ENCODE data around the gene EIF1AX. TPM values are rescaled to one million over a fixed set of nuclear protein-coding genes. Genes with fewer than 3 reads are reported as not detected.

EIF1AX gene
- total and polyA plus RNA-seq, 3 donors from 2014 or later = 26.9 to 53.1 (median 27.6) TPM

DNA sequence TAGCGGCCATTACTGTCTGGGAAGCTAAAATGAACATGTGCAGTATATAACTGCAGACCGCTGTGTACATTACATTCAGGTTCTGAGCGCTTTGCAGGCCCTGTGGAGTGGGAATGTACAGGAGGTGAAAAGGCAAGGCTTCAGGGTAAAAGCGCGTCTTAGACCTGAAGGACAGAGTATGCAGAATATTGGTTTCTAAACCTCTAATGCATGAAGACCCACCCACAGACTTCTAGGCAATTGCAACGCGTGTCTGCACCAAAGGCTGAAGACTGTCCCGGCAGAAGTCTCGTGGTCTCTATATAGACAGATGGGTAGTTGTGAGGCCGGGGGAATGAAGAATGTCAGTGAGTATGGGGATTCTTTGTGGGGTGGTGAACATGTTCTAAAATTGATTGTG, 30.4 kb downstream of the EIF1AX start:
- WGBS, 2 donors = 90 to 97% methylated on average over 7 to 10 of the region's 10 CpGs
- no peaks in the 10 kb centered on the region for H3K36me3 ChIP-seq (ENCODE audit: low read depth, missing control alignments)
- DNase-seq = no peak
- H3K27ac ChIP-seq = no peak overlapping the region
- H3K4me3 ChIP-seq = no peak overlapping the region
- no peaks in the 10 kb centered on the region for H3K27me3 ChIP-seq
- no peaks in the 10 kb centered on the region for H3K4me1 ChIP-seq
- H3K9me3 ChIP-seq = no peaks in the 10 kb centered on the region
- TF ChIP-seq, protein P1, sequence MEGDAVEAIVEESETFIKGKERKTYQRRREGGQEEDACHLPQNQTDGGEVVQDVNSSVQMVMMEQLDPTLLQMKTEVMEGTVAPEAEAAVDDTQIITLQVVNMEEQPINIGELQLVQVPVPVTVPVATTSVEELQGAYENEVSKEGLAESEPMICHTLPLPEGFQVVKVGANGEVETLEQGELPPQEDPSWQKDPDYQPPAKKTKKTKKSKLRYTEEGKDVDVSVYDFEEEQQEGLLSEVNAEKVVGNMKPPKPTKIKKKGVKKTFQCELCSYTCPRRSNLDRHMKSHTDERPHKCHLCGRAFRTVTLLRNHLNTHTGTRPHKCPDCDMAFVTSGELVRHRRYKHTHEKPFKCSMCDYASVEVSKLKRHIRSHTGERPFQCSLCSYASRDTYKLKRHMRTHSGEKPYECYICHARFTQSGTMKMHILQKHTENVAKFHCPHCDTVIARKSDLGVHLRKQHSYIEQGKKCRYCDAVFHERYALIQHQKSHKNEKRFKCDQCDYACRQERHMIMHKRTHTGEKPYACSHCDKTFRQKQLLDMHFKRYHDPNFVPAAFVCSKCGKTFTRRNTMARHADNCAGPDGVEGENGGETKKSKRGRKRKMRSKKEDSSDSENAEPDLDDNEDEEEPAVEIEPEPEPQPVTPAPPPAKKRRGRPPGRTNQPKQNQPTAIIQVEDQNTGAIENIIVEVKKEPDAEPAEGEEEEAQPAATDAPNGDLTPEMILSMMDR (IDR thresholded peaks at IDR 0.05) = no peak
- TF ChIP-seq POLR2A (IDR thresholded peaks at IDR 0.05) = no peak
- intact Hi-C loops (cut with DNase I; ENCODE audit: low total_unique reads) = no loop called here

DNA sequence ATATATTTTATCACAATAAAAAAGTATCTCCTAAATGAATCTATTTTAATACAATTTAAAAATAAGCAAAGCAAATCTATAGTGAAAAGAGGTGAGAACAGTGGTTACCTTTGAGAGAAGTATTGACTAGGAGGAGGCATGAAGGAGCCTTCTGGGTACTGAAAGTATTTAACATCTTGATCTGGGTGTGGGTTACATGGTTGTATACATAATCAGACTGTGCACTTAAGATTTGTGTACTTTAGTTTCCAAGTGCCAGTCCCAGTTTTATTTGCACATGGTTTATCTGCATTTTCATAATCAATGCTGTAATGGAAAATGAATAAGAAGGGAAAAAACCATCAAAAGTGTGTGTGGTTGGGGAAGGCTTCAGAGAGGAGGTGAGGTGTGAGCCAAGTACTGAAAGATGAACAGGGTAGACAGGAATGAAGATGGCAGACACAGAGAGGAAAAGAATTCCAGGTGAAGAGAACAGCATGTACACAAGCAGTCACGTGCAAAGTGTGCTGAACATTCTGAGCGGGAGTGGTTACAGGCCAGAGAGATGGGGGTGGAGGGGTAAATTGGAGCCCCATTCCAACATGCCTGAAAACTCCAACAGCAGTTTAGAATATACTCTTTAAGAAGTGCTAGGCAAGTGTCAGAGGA, 39.6 kb downstream of the EIF1AX start:
- WGBS, 2 donors = 90 to 100% methylated on average over 2 of the region's 2 CpGs
- no peaks in the 10 kb centered on the region for H3K36me3 ChIP-seq (ENCODE audit: low read depth, missing control alignments)
- H3K27me3 ChIP-seq = no peaks in the 10 kb centered on the region
- no peak for TF ChIP-seq POLR2A (IDR thresholded peaks at IDR 0.05)
- TF ChIP-seq, protein P1 (IDR thresholded peaks at IDR 0.05) = no peak
- intact Hi-C loops (cut with DNase I; ENCODE audit: low total_unique reads) = no loop called here
- H3K27ac ChIP-seq = no peak overlapping the region
- no peaks in the 10 kb centered on the region for H3K9me3 ChIP-seq
- H3K4me1 ChIP-seq = no peaks in the 10 kb centered on the region
- H3K4me3 ChIP-seq = no peak overlapping the region
- DNase-seq = no peak

DNA sequence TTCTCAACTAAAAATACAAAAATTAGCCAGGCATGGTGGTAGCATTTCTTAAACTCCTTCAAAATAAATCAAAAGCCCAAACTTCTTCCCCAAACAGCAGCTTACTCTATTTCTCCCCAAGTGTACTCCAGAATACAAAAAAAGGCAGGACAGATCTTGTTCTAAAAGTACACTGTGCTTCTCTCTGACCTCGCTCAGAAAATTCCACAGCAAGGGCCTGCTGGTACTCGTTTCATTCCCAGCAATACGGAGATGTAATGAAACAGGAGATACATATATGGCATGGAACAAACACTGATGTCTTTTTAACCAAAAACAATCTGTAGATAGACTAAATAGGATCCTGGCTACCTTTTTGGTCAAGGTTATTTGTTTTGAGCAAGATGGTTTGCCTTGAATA, 50.1 kb downstream of the EIF1AX start:
- H3K27ac ChIP-seq = no peak overlapping the region
- H3K9me3 ChIP-seq = no peaks in the 10 kb centered on the region
- H3K36me3 ChIP-seq (ENCODE audit: low read depth, missing control alignments) = no peaks in the 10 kb centered on the region
- no peaks in the 10 kb centered on the region for H3K4me1 ChIP-seq
- no peaks in the 10 kb centered on the region for H3K27me3 ChIP-seq
- no peak for DNase-seq
- H3K4me3 ChIP-seq = no peak overlapping the region
- intact Hi-C loops (cut with DNase I; ENCODE audit: low total_unique reads) = no loop called here
- TF ChIP-seq, protein P1 (IDR thresholded peaks at IDR 0.05) = no peak
- no peak for TF ChIP-seq POLR2A (IDR thresholded peaks at IDR 0.05)
- WGBS, 2 donors = 41 to 50% methylated on average over 3 of the region's 3 CpGs

DNA sequence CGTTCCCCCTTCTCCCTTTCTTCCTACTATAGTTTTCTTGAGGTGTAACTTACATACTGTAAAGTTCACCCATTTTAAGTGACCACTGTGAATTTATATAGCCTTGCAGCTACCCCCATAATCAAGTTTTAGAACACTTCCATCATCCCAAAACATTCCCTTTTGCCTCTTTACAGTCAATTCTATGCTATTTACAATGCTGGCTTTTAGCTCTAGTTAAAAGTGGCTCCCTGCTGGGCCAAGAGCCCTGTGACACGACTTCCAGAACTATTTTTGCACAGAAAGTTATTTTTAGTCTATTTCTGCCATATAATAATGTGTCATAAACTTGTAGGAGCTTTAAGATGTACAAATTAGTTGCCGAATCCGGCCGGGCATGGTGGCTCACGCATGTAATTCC, 51.8 kb downstream of the EIF1AX start:
- no peak for DNase-seq
- Histone ChIP-seq H3K4me3 (no peak overlapping the region), H3K27me3 (no peaks in the 10 kb centered on the region), H3K36me3 (ENCODE audit: low read depth, missing control alignments) (no peaks in the 10 kb centered on the region), H3K9me3 (no peaks in the 10 kb centered on the region), H3K27ac (no peak overlapping the region), H3K4me1 (no peaks in the 10 kb centered on the region)
- intact Hi-C loops (cut with DNase I; ENCODE audit: low total_unique reads) = no loop called here
- TF ChIP-seq, protein P1 (IDR thresholded peaks at IDR 0.05) = no peak
- WGBS, 2 donors = 75 to 82% methylated on average over 6 of the region's 6 CpGs

DNA sequence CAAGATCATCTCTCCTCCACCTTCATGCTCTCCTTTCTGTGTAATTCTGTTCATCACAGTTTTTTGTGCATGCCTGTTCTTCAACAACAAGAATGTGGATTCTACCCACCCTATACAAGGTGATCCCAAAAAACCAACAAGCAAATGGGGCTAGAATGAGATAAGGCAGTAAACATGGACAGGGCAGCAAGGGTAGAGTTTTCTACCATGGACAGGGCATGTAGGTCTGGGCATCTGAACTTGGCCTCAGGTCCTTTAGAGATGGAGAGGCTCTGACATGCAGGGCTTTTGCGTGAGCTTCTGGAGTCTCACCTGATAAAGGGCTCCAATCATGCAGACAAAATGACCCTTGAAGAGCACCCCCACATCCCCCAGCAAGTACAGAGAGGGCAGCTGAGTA, 61.4 kb downstream of the EIF1AX start:
- DNase-seq = no peak
- 100% methylated on average over 1 of the region's 1 CpG for WGBS, 2 donors
- Histone ChIP-seq H3K4me3 (no peak overlapping the region), H3K27me3 (no peaks in the 10 kb centered on the region), H3K27ac (no peak overlapping the region), H3K36me3 (ENCODE audit: low read depth, missing control alignments) (no peaks in the 10 kb centered on the region), H3K4me1 (no peaks in the 10 kb centered on the region), H3K9me3 (no peaks in the 10 kb centered on the region)
- intact Hi-C loops (cut with DNase I; ENCODE audit: low total_unique reads) = no loop called here
- TF ChIP-seq POLR2A (IDR thresholded peaks at IDR 0.05) = no peak
- TF ChIP-seq, protein P1 (IDR thresholded peaks at IDR 0.05) = no peak

Data from testis (tissue), 3 donors.